Mesendoderm (in vitro differentiated cells): ENCODE data around the gene PLEKHM1.
A peak's percentile ranks its signal among the peaks of the same experiment; 100 is the strongest.
"Not testable (repeated sequence)": the region's sequence is repeated elsewhere in the genome, so short reads cannot be mapped to it uniquely, and the experiment has no call there.

Experiments used
- DNase-seq: peaks from one replicate; pipeline ENCODE4 v3.0.0; 2013
- H2AK5ac ChIP-seq: 2 replicates; pipeline ENCODE4 v1.6.1; 2013; ENCODE audit warnings: low read length, inconsistent platforms
- H2BK120ac ChIP-seq: 2 replicates; pipeline ENCODE4 v1.6.1; 2013; ENCODE audit warnings: low read depth, mild to moderate bottlenecking, low read length, moderate library complexity, mixed read lengths
- H2BK15ac ChIP-seq: replicated peaks from 2 replicates; pipeline ENCODE4 v1.6.1; 2013; ENCODE audit warnings: low read depth, mild to moderate bottlenecking, moderate library complexity
- H2BK5ac ChIP-seq: 2 replicates; pipeline ENCODE4 v1.6.1; 2013; ENCODE audit warnings: low read length, inconsistent platforms
- H3K18ac ChIP-seq: 2 replicates; pipeline ENCODE4 v1.6.1; 2013; ENCODE audit warnings: mild to moderate bottlenecking, low read length, mixed read lengths
- H3K23ac ChIP-seq: one replicate; pipeline ENCODE4 v1.6.1; 2013; ENCODE audit warnings: low read length
- H3K27ac ChIP-seq: 2 replicates; pipeline ENCODE4 v1.5.1; 2013; ENCODE audit warnings: low read depth, mild to moderate bottlenecking, inconsistent platforms, low read length, moderate library complexity
- H3K27me3 ChIP-seq: 2 replicates; pipeline ENCODE4 v1.6.1; 2013; ENCODE audit warnings: low read length, control low read depth, mild to moderate bottlenecking, inconsistent platforms; ENCODE audit not compliant: insufficient read depth, poor library complexity
- H3K36me3 ChIP-seq: 2 replicates; pipeline ENCODE4 v1.6.1; 2013; ENCODE audit warnings: low read length, inconsistent platforms; ENCODE audit not compliant: control insufficient read depth, insufficient read depth
- H3K4ac ChIP-seq: one replicate; pipeline ENCODE4 v1.6.1; 2013; ENCODE audit warnings: low read depth, mild to moderate bottlenecking, low read length, moderate library complexity
- H3K4me1 ChIP-seq: 2 replicates; pipeline ENCODE4 v1.6.1; 2013; ENCODE audit warnings: low read depth, low read length, inconsistent platforms; ENCODE audit not compliant: control insufficient read depth
- H3K4me2 ChIP-seq: 2 replicates; pipeline ENCODE4 v1.6.1; 2013; ENCODE audit warnings: low read length
- H3K4me3 ChIP-seq: 2 replicates; pipeline ENCODE4 v1.5.1; 2013; ENCODE audit warnings: mild to moderate bottlenecking, low read length
- H3K56ac ChIP-seq: one replicate; pipeline ENCODE4 v1.6.1; 2013; ENCODE audit warnings: low read length
- H3K79me1 ChIP-seq: 2 replicates; pipeline ENCODE4 v1.6.1; 2013; ENCODE audit warnings: low read length, inconsistent platforms
- H3K79me2 ChIP-seq: 2 replicates; pipeline ENCODE4 v1.6.1; 2013; ENCODE audit warnings: mild to moderate bottlenecking, low read length; ENCODE audit not compliant: control insufficient read depth, insufficient read depth
- H3K9ac ChIP-seq: 2 replicates; pipeline ENCODE4 v1.6.1; 2013; ENCODE audit warnings: low read length, inconsistent platforms
- H4K5ac ChIP-seq: one replicate; pipeline ENCODE4 v1.6.1; 2013; ENCODE audit warnings: low read length
- H4K8ac ChIP-seq: one replicate; pipeline ENCODE4 v1.6.1; 2013; ENCODE audit warnings: low read depth, mild to moderate bottlenecking, control low read depth, low read length, moderate library complexity
- whole genome bisulfite sequencing: extraction: QIAGEN DNeasy Blood & Tissue Kit; methylation state at CpG from one replicate; pipeline ENCODE4 v1.1.7; 2013; ENCODE audit warnings: low lambda C conversion rate, missing lambda C conversion rate; ENCODE audit not compliant: insufficient coverage; ENCODE audit errors: extremely low coverage; 5-methylcytosine and 5-hydroxymethylcytosine counted together

PLEKHM1 gene

GRCh38 chr17:45492156-45492555 is 1.6 kb upstream of the PLEKHM1 start:
- H3K4me3 ChIP-seq, H3K9ac ChIP-seq, H3K27me3 ChIP-seq, H3K56ac ChIP-seq, H2BK15ac ChIP-seq, DNase-seq, H3K27ac ChIP-seq, H4K8ac ChIP-seq, H3K18ac ChIP-seq, H3K4me1 ChIP-seq, H2BK120ac ChIP-seq, H2AK5ac ChIP-seq, H3K79me2 ChIP-seq, H2BK5ac ChIP-seq, H3K4me2 ChIP-seq, H3K79me1 ChIP-seq, H4K5ac ChIP-seq, H3K23ac ChIP-seq, H3K36me3 ChIP-seq, H3K4ac ChIP-seq: not testable (repeated sequence)
- no CpG with 5 or more reads among the region's 4 CpGs for WGBS

- H2BK120ac ChIP-seq, H3K27ac ChIP-seq, H3K4me1 ChIP-seq, H3K4ac ChIP-seq, DNase-seq, H3K18ac ChIP-seq, H3K79me1 ChIP-seq, H2AK5ac ChIP-seq, H4K8ac ChIP-seq, H3K4me3 ChIP-seq, H3K27me3 ChIP-seq, H3K23ac ChIP-seq, H4K5ac ChIP-seq, H3K36me3 ChIP-seq, H3K79me2 ChIP-seq, H2BK15ac ChIP-seq, H2BK5ac ChIP-seq: not testable (repeated sequence)
- Histone ChIP-seq H3K9ac (peak overlapping the region; percentile 61), H3K4me2 (peak overlapping the region; percentile 29), H3K56ac (peak overlapping the region; percentile 78)
- no CpG with 5 or more reads among the region's 30 CpGs for WGBS
Observed at GRCh38 chr17:45490198-45490597, 323 bp downstream of the PLEKHM1 start.

DNA sequence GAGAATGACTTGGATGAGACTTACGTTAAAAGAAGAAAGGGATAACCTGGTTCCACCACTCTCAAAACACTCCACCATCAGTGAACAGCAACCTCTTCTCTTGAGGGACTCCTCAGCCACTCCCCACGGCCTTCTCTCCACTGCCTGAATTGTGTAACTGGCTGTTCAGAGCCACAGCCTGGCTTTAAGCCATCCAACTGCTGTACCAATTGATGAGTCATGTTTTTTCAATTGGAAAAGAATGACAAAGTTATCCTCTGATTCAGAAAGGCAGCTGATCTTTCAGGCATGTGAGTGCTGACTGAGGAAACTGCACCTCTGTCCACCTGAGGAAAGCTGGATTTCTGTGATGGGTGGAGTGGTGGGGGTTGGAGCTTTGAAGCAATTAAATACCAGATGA is 2.8 kb downstream of the PLEKHM1 start:
- DNase-seq = not testable (repeated sequence)

GRCh38 chr17:45483591-45484216 is 6.8 kb downstream of the PLEKHM1 start:
- H3K23ac ChIP-seq, H3K4me1 ChIP-seq, H3K9ac ChIP-seq, H4K8ac ChIP-seq, H3K56ac ChIP-seq, H2BK5ac ChIP-seq, H3K18ac ChIP-seq, H3K79me2 ChIP-seq, H3K36me3 ChIP-seq, H3K4ac ChIP-seq, H3K4me2 ChIP-seq, H2BK15ac ChIP-seq, H3K79me1 ChIP-seq, H2BK120ac ChIP-seq, H4K5ac ChIP-seq, H3K27me3 ChIP-seq, DNase-seq, H3K4me3 ChIP-seq, H2AK5ac ChIP-seq, H3K27ac ChIP-seq: not testable (repeated sequence)
- no CpG with 5 or more reads among the region's 5 CpGs for WGBS

More for the DNA sequence above, 2.8 kb downstream of the PLEKHM1 start:
- not testable (repeated sequence) for H3K9ac ChIP-seq, H3K79me2 ChIP-seq, H3K18ac ChIP-seq, H3K4me1 ChIP-seq, H3K56ac ChIP-seq, H2BK5ac ChIP-seq, H3K4me3 ChIP-seq, H3K27me3 ChIP-seq, H3K4ac ChIP-seq, H2BK15ac ChIP-seq, H3K27ac ChIP-seq, H3K36me3 ChIP-seq, H4K8ac ChIP-seq, H3K79me1 ChIP-seq, H2BK120ac ChIP-seq, H3K23ac ChIP-seq, H2AK5ac ChIP-seq, H3K4me2 ChIP-seq, H4K5ac ChIP-seq
- no CpG with 5 or more reads among the region's 2 CpGs for WGBS

DNA sequence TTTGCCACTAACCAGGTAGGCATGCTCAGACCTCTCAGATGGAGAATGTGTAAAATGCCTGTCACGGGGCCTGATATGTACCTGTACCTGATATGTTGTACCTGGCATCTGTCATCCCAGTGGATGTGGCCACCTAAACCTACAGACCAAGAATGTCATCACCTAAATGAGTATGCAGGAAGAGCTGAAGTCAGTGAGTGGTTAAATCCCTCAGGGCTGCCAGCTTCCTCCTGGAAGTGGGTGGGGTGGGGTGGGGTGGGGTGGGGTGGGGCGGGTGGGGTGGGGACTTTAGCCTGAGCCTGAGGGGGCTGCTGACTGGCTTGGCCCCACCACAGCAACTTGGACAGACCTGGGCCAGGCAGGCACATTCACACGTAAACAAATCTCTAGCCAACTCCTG is 7.3 kb downstream of the PLEKHM1 start:
- H3K36me3 ChIP-seq = not testable (repeated sequence)

GRCh38 chr17:45482317-45482716 is 8.2 kb downstream of the PLEKHM1 start:
- not testable (repeated sequence) for H2BK5ac ChIP-seq, H3K79me2 ChIP-seq, H3K56ac ChIP-seq, H3K79me1 ChIP-seq, H3K9ac ChIP-seq, H3K18ac ChIP-seq, H2AK5ac ChIP-seq, H3K36me3 ChIP-seq, H3K4me2 ChIP-seq, H3K23ac ChIP-seq, H3K4me1 ChIP-seq, DNase-seq, H3K4ac ChIP-seq, H3K4me3 ChIP-seq, H2BK15ac ChIP-seq, H4K5ac ChIP-seq, H3K27me3 ChIP-seq, H3K27ac ChIP-seq, H2BK120ac ChIP-seq, H4K8ac ChIP-seq
- no CpG with 5 or more reads among the region's 4 CpGs for WGBS

More for the DNA sequence above, 7.3 kb downstream of the PLEKHM1 start:
- H3K18ac ChIP-seq, H3K79me1 ChIP-seq, H3K4me3 ChIP-seq, H2BK120ac ChIP-seq, H2AK5ac ChIP-seq, H3K4me2 ChIP-seq, H3K27ac ChIP-seq, H3K56ac ChIP-seq, H4K5ac ChIP-seq, DNase-seq, H3K4ac ChIP-seq, H4K8ac ChIP-seq, H2BK5ac ChIP-seq, H2BK15ac ChIP-seq, H3K79me2 ChIP-seq, H3K4me1 ChIP-seq, H3K9ac ChIP-seq, H3K27me3 ChIP-seq, H3K23ac ChIP-seq: not testable (repeated sequence)
- WGBS = no CpG with 5 or more reads among the region's 3 CpGs
